ENCODE measurements around the gene MGAT2.

The MGAT2 gene

DNA sequence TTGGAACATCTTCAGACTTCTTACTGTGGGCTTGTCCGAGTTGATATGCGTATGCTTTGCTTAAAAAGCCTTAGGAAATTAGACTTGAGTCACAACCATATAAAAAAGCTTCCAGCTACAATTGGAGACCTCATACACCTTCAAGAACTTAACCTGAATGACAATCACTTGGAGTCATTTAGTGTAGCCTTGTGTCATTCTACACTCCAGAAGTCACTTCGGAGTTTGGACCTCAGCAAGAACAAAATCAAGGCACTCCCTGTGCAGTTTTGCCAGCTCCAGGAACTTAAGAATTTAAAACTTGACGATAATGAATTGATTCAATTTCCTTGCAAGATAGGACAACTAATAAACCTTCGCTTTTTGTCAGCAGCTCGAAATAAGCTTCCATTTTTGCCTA, 13.0 kb upstream of the MGAT2 start:
- Histone ChIP-seq H3K9me2 (replicated peaks; ENCODE audit: control insufficient read depth, low read length) (no peaks in the 10 kb centered on the region), H3K4me1 (ENCODE audit: control insufficient read depth, low read length) (peaks cover 13% of the 10 kb centered on the region), H3K79me2 (ENCODE audit: control insufficient read depth, low read length) (peaks cover 87% of the 10 kb centered on the region), H3K4me2 (ENCODE audit: low read length) (no peak overlapping the region), H4K20me1 (ENCODE audit: control insufficient read depth, insufficient read depth, low read depth, low read length) (no peaks in the 10 kb centered on the region), H3F3A (ENCODE audit: control insufficient read depth, insufficient read depth) (peaks cover 8% of the 10 kb centered on the region; the same call in 1 of the 2 replicates), H3K27ac (ENCODE audit: low read depth, low read length) (no peak overlapping the region), H3K9me3 (ENCODE audit: control insufficient read depth, insufficient read depth, low read length) (no peaks in the 10 kb centered on the region), H3K4me3 (ENCODE audit: low read length) (no peak overlapping the region), H3K27me3 (ENCODE audit: control insufficient read depth, low read length) (no peaks in the 10 kb centered on the region), H3K36me3 (ENCODE audit: control insufficient read depth, low read length) (peaks cover 76% of the 10 kb centered on the region)
- TF ChIP-seq, protein P1, sequence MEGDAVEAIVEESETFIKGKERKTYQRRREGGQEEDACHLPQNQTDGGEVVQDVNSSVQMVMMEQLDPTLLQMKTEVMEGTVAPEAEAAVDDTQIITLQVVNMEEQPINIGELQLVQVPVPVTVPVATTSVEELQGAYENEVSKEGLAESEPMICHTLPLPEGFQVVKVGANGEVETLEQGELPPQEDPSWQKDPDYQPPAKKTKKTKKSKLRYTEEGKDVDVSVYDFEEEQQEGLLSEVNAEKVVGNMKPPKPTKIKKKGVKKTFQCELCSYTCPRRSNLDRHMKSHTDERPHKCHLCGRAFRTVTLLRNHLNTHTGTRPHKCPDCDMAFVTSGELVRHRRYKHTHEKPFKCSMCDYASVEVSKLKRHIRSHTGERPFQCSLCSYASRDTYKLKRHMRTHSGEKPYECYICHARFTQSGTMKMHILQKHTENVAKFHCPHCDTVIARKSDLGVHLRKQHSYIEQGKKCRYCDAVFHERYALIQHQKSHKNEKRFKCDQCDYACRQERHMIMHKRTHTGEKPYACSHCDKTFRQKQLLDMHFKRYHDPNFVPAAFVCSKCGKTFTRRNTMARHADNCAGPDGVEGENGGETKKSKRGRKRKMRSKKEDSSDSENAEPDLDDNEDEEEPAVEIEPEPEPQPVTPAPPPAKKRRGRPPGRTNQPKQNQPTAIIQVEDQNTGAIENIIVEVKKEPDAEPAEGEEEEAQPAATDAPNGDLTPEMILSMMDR (IDR thresholded peaks at IDR 0.05; ENCODE audit: low read depth, low read length, poor library complexity, severe bottlenecking) = no peak
- TF ChIP-seq EZH2phosphoT487 (IDR thresholded peaks at IDR 0.05; ENCODE audit: borderline replicate concordance, low read length) = no peak

DNA sequence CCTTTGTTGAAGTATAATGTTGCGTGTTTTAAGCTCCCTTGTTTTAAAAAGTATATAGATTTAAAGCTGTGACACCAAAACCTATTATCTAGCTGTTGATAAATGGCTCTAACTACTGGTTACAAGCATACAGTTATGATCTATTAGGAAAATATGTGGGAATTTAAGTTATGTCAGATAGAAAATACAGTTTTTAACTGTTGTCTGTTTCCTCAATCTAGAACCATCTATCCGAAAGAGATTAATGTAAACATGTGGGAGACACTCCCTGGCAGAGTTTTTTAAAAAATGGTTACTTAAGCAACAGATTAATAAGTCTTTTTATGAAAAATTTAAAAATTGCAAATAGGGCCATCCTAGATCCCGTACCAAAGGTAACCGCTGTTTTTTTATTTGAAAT, 8.3 kb upstream of the MGAT2 start:
- Histone ChIP-seq H3K36me3 (ENCODE audit: control insufficient read depth, low read length) (peaks cover 72% of the 10 kb centered on the region), H3F3A (ENCODE audit: control insufficient read depth, insufficient read depth) (peaks cover 35% of the 10 kb centered on the region), H3K27me3 (ENCODE audit: control insufficient read depth, low read length) (no peaks in the 10 kb centered on the region), H3K4me3 (ENCODE audit: low read length) (no peak overlapping the region), H3K4me1 (ENCODE audit: control insufficient read depth, low read length) (peaks cover 18% of the 10 kb centered on the region), H3K9me2 (replicated peaks; ENCODE audit: control insufficient read depth, low read length) (no peaks in the 10 kb centered on the region), H3K4me2 (ENCODE audit: low read length) (no peak overlapping the region), H4K20me1 (ENCODE audit: control insufficient read depth, insufficient read depth, low read depth, low read length) (0 out of 2 replicates have a peak, but pooled peaks cover 2% of the 10 kb centered on the region), H3K27ac (ENCODE audit: low read depth, low read length) (no peak overlapping the region), H3K9me3 (ENCODE audit: control insufficient read depth, insufficient read depth, low read length) (no peaks in the 10 kb centered on the region), H3K79me2 (ENCODE audit: control insufficient read depth, low read length) (peaks cover 83% of the 10 kb centered on the region)
- TF ChIP-seq, protein P1 (IDR thresholded peaks at IDR 0.05; ENCODE audit: low read depth, low read length, poor library complexity, severe bottlenecking) = no peak
- TF ChIP-seq EZH2phosphoT487 (IDR thresholded peaks at IDR 0.05; ENCODE audit: borderline replicate concordance, low read length) = no peak

DNA sequence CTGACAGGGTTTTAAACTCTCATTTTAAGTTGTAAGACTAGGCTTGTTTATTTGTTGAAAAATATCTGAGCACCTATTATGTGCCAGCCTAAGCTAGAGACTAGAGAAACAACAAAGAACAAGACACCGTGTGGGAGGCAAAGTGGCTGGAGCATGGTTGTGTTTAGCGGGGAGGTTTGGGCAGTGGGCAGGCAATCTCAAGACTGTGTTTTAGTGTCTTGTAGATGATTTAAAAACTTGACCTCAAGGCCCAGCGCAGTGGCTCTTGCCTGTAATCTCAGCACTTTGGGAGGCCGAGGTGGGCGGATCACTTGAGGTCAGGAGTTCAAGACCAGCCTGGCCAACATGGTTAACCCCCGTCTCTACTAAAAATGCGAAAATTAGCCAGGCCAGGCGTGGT, 7.9 kb upstream of the MGAT2 start:
- Histone ChIP-seq H3K4me1 (ENCODE audit: control insufficient read depth, low read length) (peaks cover 22% of the 10 kb centered on the region), H3K4me3 (ENCODE audit: low read length) (no peak overlapping the region), H3K9me3 (ENCODE audit: control insufficient read depth, insufficient read depth, low read length) (no peaks in the 10 kb centered on the region), H4K20me1 (ENCODE audit: control insufficient read depth, insufficient read depth, low read depth, low read length) (0 out of 2 replicates have a peak, but pooled peaks cover 5% of the 10 kb centered on the region), H3K79me2 (ENCODE audit: control insufficient read depth, low read length) (peaks cover 83% of the 10 kb centered on the region), H3K36me3 (ENCODE audit: control insufficient read depth, low read length) (peaks cover 72% of the 10 kb centered on the region), H3K9me2 (replicated peaks; ENCODE audit: control insufficient read depth, low read length) (no peaks in the 10 kb centered on the region), H3K4me2 (ENCODE audit: low read length) (no peak overlapping the region), H3K27me3 (ENCODE audit: control insufficient read depth, low read length) (no peaks in the 10 kb centered on the region), H3F3A (ENCODE audit: control insufficient read depth, insufficient read depth) (peaks cover 40% of the 10 kb centered on the region), H3K27ac (ENCODE audit: low read depth, low read length) (no peak overlapping the region)
- TF ChIP-seq, protein P1 (IDR thresholded peaks at IDR 0.05; ENCODE audit: low read depth, low read length, poor library complexity, severe bottlenecking) = no peak
- TF ChIP-seq EZH2phosphoT487 (IDR thresholded peaks at IDR 0.05; ENCODE audit: borderline replicate concordance, low read length) = no peak

Data from DOHH2 (cell line).